A673 (cell line): ENCODE measurements around the gene CACHD1.

Source experiments
- EZH2 ChIP-seq: fragments of 200-600 bp; sonication (generic); IDR thresholded peaks from 2 replicates; pipeline ENCODE4 v1.6.1; 2017; ENCODE audit warnings: borderline replicate concordance, low read depth, mild to moderate bottlenecking, mixed read lengths, antibody characterized with exemption, low read length; ENCODE audit not compliant: poor library complexity, severe bottlenecking
- TF ChIP-seq, protein P1 (sequence below): fragments of 300-800, 200-600 bp; sonication (generic); conservative IDR thresholded peaks from 2 replicates; pipeline ENCODE4 v1.5.1; 2017; ENCODE audit warnings: low read depth, mild to moderate bottlenecking, antibody characterized with exemption, low read length, moderate library complexity, mixed read lengths

DNA sequence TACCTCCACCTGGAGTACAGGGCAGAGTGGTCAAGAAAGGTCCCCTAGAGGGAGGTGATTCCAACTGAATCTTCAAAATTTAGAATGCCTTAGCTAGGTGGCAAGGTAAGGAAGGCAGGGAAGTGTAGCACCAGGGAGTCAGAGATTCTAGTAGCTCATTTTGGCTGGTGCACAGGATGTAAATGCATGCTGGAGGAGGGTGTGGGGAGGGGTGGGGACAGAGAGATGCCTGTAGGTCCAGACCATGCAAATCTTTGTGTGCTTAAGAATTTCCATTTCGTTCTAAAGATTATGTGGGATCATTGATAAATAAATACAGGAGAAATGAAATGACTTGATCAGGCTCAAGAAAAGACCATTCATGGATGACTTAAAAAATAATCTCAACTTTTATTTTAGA, 11.0 kb upstream of the CACHD1 start:
- TF ChIP-seq, protein P1, sequence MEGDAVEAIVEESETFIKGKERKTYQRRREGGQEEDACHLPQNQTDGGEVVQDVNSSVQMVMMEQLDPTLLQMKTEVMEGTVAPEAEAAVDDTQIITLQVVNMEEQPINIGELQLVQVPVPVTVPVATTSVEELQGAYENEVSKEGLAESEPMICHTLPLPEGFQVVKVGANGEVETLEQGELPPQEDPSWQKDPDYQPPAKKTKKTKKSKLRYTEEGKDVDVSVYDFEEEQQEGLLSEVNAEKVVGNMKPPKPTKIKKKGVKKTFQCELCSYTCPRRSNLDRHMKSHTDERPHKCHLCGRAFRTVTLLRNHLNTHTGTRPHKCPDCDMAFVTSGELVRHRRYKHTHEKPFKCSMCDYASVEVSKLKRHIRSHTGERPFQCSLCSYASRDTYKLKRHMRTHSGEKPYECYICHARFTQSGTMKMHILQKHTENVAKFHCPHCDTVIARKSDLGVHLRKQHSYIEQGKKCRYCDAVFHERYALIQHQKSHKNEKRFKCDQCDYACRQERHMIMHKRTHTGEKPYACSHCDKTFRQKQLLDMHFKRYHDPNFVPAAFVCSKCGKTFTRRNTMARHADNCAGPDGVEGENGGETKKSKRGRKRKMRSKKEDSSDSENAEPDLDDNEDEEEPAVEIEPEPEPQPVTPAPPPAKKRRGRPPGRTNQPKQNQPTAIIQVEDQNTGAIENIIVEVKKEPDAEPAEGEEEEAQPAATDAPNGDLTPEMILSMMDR: no peak
- TF ChIP-seq EZH2: no peak
